H9 (cell line): ENCODE measurements around the gene IL1RAPL1. TPM values are rescaled to one million over a fixed set of nuclear protein-coding genes. Genes with fewer than 3 reads are reported as not detected.

ENCODE experiments used
- DNase-seq: peaks from one replicate; pipeline ENCODE4 v3.0.0-alpha.2; 2017
- H2AFZ ChIP-seq: one replicate; pipeline ENCODE4 v1.6.1; 2013; ENCODE audit warnings: mild to moderate bottlenecking, low read length, control low read depth, moderate library complexity
- H2AK5ac ChIP-seq: 2 replicates; pipeline ENCODE4 v1.6.1; 2013; ENCODE audit warnings: low read length, control low read depth, mixed read lengths; ENCODE audit not compliant: insufficient read length
- H2BK120ac ChIP-seq: one replicate; pipeline ENCODE4 v1.6.1; 2013; ENCODE audit warnings: low read depth, mild to moderate bottlenecking, low read length, control low read depth, inconsistent platforms; ENCODE audit not compliant: poor library complexity, severe bottlenecking
- H2BK12ac ChIP-seq: 2 replicates; pipeline ENCODE4 v1.6.1; 2013; ENCODE audit warnings: low read length, control low read depth, mixed read lengths, low read depth; ENCODE audit not compliant: insufficient read length
- H2BK15ac ChIP-seq: 2 replicates; pipeline ENCODE4 v1.6.1; 2013; ENCODE audit warnings: low read depth, low read length, control low read depth
- H2BK20ac ChIP-seq: one replicate; pipeline ENCODE4 v1.6.1; 2013; ENCODE audit warnings: low read depth, mild to moderate bottlenecking, low read length, control low read depth, inconsistent platforms; ENCODE audit not compliant: poor library complexity, severe bottlenecking
- H2BK5ac ChIP-seq: 2 replicates; pipeline ENCODE4 v1.6.1; 2013; ENCODE audit warnings: low read length, control low read depth, mixed read lengths; ENCODE audit not compliant: insufficient read length
- H3K14ac ChIP-seq: 2 replicates; pipeline ENCODE4 v1.6.1; 2013; ENCODE audit warnings: low read length, control low read depth; ENCODE audit not compliant: insufficient read depth
- H3K18ac ChIP-seq: 2 replicates; pipeline ENCODE4 v1.6.1; 2013; ENCODE audit warnings: low read depth, mild to moderate bottlenecking, mixed read lengths, low read length, control low read depth; ENCODE audit not compliant: insufficient read length
- H3K23ac ChIP-seq: 2 replicates; pipeline ENCODE4 v1.6.1; 2013; ENCODE audit warnings: low read length, control low read depth, mixed read lengths, low read depth; ENCODE audit not compliant: insufficient read length
- H3K23me2 ChIP-seq: 2 replicates; pipeline ENCODE4 v1.6.1; 2013; ENCODE audit warnings: low read depth, mild to moderate bottlenecking, mixed read lengths, low read length, control low read depth; ENCODE audit not compliant: insufficient read length, poor library complexity, severe bottlenecking
- H3K27ac ChIP-seq: 2 replicates; pipeline ENCODE4 v1.5.1; 2013; ENCODE audit warnings: low read length, control low read depth, mixed read lengths, low read depth; ENCODE audit not compliant: insufficient read length
- H3K27me3 ChIP-seq: 2 replicates; pipeline ENCODE4 v1.6.1; 2013; ENCODE audit warnings: low read length, control low read depth, inconsistent platforms; ENCODE audit not compliant: insufficient read depth
- H3K4ac ChIP-seq: 2 replicates; pipeline ENCODE4 v1.6.1; 2013; ENCODE audit warnings: low read depth, mild to moderate bottlenecking, control low read depth, inconsistent platforms, low read length, moderate library complexity
- H3K4me1 ChIP-seq: 2 replicates; pipeline ENCODE4 v1.6.1; 2013; ENCODE audit warnings: low read length, control low read depth, inconsistent platforms; ENCODE audit not compliant: insufficient read depth
- H3K4me2 ChIP-seq: 2 replicates; pipeline ENCODE4 v1.6.1; 2013; ENCODE audit warnings: low read length, control low read depth, mixed read lengths; ENCODE audit not compliant: insufficient read length, insufficient read depth
- H3K56ac ChIP-seq: 2 replicates; pipeline ENCODE4 v1.6.1; 2013; ENCODE audit warnings: low read depth, mild to moderate bottlenecking, mixed read lengths, low read length, control low read depth; ENCODE audit not compliant: insufficient read length
- H3K79me1 ChIP-seq: 2 replicates; pipeline ENCODE4 v1.6.1; 2013; ENCODE audit warnings: low read depth, mild to moderate bottlenecking, moderate library complexity, low read length, control low read depth, inconsistent platforms; ENCODE audit not compliant: insufficient read depth, poor library complexity, severe bottlenecking
- H3K79me2 ChIP-seq: 2 replicates; pipeline ENCODE4 v1.6.1; 2013; ENCODE audit warnings: low read length, control low read depth, inconsistent platforms; ENCODE audit not compliant: insufficient read depth
- H3K9ac ChIP-seq: 2 replicates; pipeline ENCODE4 v1.6.1; 2013; ENCODE audit warnings: low read length, control low read depth, mixed read lengths; ENCODE audit not compliant: insufficient read length; ENCODE audit errors: extremely low read depth
- H3K9me3 ChIP-seq: one replicate; pipeline ENCODE4 v1.6.1; 2013; ENCODE audit warnings: low read depth, low read length, inconsistent platforms; ENCODE audit not compliant: control insufficient read depth
- H3T11ph ChIP-seq: one replicate; pipeline ENCODE4 v1.6.1; 2013; ENCODE audit warnings: mild to moderate bottlenecking, low read length, control low read depth, inconsistent platforms
- H4K20me1 ChIP-seq: one replicate; pipeline ENCODE4 v1.6.1; 2013; ENCODE audit not compliant: control insufficient read depth, insufficient read length, insufficient read depth
- H4K5ac ChIP-seq: 2 replicates; pipeline ENCODE4 v1.6.1; 2013; ENCODE audit warnings: low read depth, mild to moderate bottlenecking, mixed read lengths, low read length, control low read depth; ENCODE audit not compliant: insufficient read length
- H4K8ac ChIP-seq: replicated peaks from 2 replicates; pipeline ENCODE4 v1.6.1; 2013; ENCODE audit warnings: low read length, control low read depth, mixed read lengths, low read depth; ENCODE audit not compliant: insufficient read length
- H4K91ac ChIP-seq: 2 replicates; pipeline ENCODE4 v1.6.1; 2013; ENCODE audit warnings: low read depth, mild to moderate bottlenecking, moderate library complexity, mixed read lengths, low read length, control low read depth; ENCODE audit not compliant: insufficient read length
- H3K27ac Mint-ChIP-seq, 3 experiments: 2 replicates in 2 of 3; 3 replicates in 1 of 3; pipeline ENCODE4 v1.8.0; 2020 to 2021; ENCODE audit warnings: mixed read lengths in 3 of 3, mild to moderate bottlenecking in 1 of 3, moderate library complexity in 1 of 3
- H3K27me3 Mint-ChIP-seq: 2 replicates; pipeline ENCODE4 v1.8.0; 2021; ENCODE audit warnings: low read depth, mild to moderate bottlenecking, moderate library complexity, mixed read lengths
- H3K36me3 Mint-ChIP-seq, 3 experiments: 2 replicates in 2 of 3; 3 replicates in 1 of 3; pipeline ENCODE4 v1.8.0; 2020 to 2021; ENCODE audit warnings: low read depth in 3 of 3, mixed read lengths in 3 of 3; ENCODE audit not compliant: insufficient read depth in 1 of 3
- H3K4me1 Mint-ChIP-seq, 2 experiments: 2 replicates each; pipeline ENCODE4 v1.8.0; 2020; ENCODE audit warnings: mixed read lengths in 2 of 2
- H3K4me3 Mint-ChIP-seq, 2 experiments: 2 replicates in 1 of 2; 3 replicates in 1 of 2; pipeline ENCODE4 v1.8.0; 2020 to 2021; ENCODE audit warnings: mild to moderate bottlenecking in 2 of 2, mixed read lengths in 2 of 2, moderate library complexity in 1 of 2
- H3K9me3 Mint-ChIP-seq, 2 experiments: 2 replicates in 1 of 2; 3 replicates in 1 of 2; pipeline ENCODE4 v1.8.0; 2020; ENCODE audit warnings: mild to moderate bottlenecking in 2 of 2, mixed read lengths in 2 of 2, moderate library complexity in 1 of 2
- WGBS: extraction: QIAGEN DNeasy Blood & Tissue Kit; methylation state at CpG from one replicate; pipeline ENCODE4 v1.1.7; 2013; ENCODE audit warnings: missing lambda C conversion rate, low lambda C conversion rate, mixed read lengths; ENCODE audit not compliant: insufficient read length; ENCODE audit errors: extremely low coverage; 5-methylcytosine and 5-hydroxymethylcytosine counted together
- total RNA-seq: library from RNA; stranded (reverse); gene quantifications from 2 replicates; pipeline ENCODE4 v1.2.1, GENCODE V29; 2021
- TF ChIP-seq, protein P1 (sequence below): fragments of 200-600 bp; sonication (generic); conservative IDR thresholded peaks from 3 replicates; pipeline ENCODE4 v1.8.0; 2021; ENCODE audit warnings: antibody characterized with exemption, mild to moderate bottlenecking

The IL1RAPL1 gene
- total RNA-seq, 1 experiment from 2014 or later: 0.31 TPM

DNA sequence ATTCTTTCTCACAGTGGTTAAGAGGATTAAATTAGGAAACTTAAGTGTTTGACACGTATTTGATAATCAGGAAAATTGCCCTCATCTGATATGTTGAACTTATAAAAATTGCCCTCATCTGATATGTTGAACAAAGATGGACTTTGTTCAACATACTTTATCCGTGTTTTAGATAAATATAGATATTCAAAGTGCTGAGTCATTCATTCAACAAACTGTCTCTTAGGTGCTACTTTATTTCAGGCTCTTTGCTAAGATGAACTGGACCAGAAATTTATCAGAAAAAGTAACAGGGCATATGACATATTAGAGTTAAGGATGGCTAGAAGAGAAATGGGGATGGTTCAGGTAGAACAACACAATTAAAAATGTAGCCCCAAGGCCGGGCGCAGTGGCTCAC is 81.7 kb downstream of the IL1RAPL1 start:
- Histone ChIP-seq H2AFZ (no peak overlapping the region), H4K8ac (no peak overlapping the region), H4K91ac (no peak overlapping the region), H3K79me2 (no peaks in the 10 kb centered on the region), H3K14ac (no peak overlapping the region), H3K27me3 (no peaks in the 10 kb centered on the region), H3T11ph (no peak overlapping the region), H2BK5ac (no peak overlapping the region), H3K27ac (no peak overlapping the region), H4K20me1 (no peaks in the 10 kb centered on the region), H3K4me1 (no peaks in the 10 kb centered on the region; the same call in 1 of the 2 replicates), H2BK20ac (no peak overlapping the region), H2BK120ac (no peak overlapping the region), H2AK5ac (no peak overlapping the region), H2BK12ac (no peak overlapping the region), H3K18ac (no peak overlapping the region), H3K9ac (no peak overlapping the region), H3K79me1 (no peaks in the 10 kb centered on the region), H2BK15ac (no peak overlapping the region), H3K4ac (no peak overlapping the region), H3K4me2 (no peak overlapping the region), H3K56ac (no peak overlapping the region), H3K23ac (no peak overlapping the region), H3K9me3 (no peaks in the 10 kb centered on the region), H3K23me2 (no peaks in the 10 kb centered on the region), H4K5ac (no peak overlapping the region)
- TF ChIP-seq, protein P1, sequence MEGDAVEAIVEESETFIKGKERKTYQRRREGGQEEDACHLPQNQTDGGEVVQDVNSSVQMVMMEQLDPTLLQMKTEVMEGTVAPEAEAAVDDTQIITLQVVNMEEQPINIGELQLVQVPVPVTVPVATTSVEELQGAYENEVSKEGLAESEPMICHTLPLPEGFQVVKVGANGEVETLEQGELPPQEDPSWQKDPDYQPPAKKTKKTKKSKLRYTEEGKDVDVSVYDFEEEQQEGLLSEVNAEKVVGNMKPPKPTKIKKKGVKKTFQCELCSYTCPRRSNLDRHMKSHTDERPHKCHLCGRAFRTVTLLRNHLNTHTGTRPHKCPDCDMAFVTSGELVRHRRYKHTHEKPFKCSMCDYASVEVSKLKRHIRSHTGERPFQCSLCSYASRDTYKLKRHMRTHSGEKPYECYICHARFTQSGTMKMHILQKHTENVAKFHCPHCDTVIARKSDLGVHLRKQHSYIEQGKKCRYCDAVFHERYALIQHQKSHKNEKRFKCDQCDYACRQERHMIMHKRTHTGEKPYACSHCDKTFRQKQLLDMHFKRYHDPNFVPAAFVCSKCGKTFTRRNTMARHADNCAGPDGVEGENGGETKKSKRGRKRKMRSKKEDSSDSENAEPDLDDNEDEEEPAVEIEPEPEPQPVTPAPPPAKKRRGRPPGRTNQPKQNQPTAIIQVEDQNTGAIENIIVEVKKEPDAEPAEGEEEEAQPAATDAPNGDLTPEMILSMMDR: no peak
- Mint-ChIP-seq H3K4me3 (no peak overlapping the region), H3K27me3 (no peaks in the 10 kb centered on the region), H3K4me1 (peaks cover 12 to 13% of the 10 kb centered on the region in 2 experiments), H3K27ac (no peak overlapping the region), H3K36me3 (no peaks in the 10 kb centered on the region), H3K9me3 (peaks cover 0 to 38% of the 10 kb centered on the region in 2 experiments; a peak in 3 of 5 replicates)
- WGBS: no CpG with 5 or more reads among the region's 4 CpGs
- DNase-seq: no peak
